ENCODE results near the gene FAM174B. TPM values are rescaled to one million over a fixed set of nuclear protein-coding genes. Genes with fewer than 3 reads are reported as not detected.

The FAM174B gene
- total RNA-seq, 1 experiment from 2014 or later: 24.7 TPM

GRCh38 chr15:92591275-92591674, 64.3 kb downstream of the FAM174B start:
- in situ Hi-C loops (cut with HindIII; ENCODE audit: low pct_unique_long_range_greater_than_20kb, low sequenced_read_pairs): no loop called here
- DNase-seq (ENCODE audit: low read depth): no peak

- no peak for DNase-seq (ENCODE audit: low read depth)
Observed at GRCh38 chr15:92586966-92587365, 68.6 kb downstream of the FAM174B start.

GRCh38 chr15:92586383-92586942, 69.1 kb downstream of the FAM174B start:
- DNase-seq (ENCODE audit: low read depth): no peak
- in situ Hi-C loops (cut with HindIII; ENCODE audit: low pct_unique_long_range_greater_than_20kb, low sequenced_read_pairs): no loop called here

More at GRCh38 chr15:92586966-92587365, 68.6 kb downstream of the FAM174B start:
- in situ Hi-C loops (cut with HindIII; ENCODE audit: low pct_unique_long_range_greater_than_20kb, low sequenced_read_pairs): no loop called here

GRCh38 chr15:92584105-92584504, 71.5 kb downstream of the FAM174B start:
- in situ Hi-C loops (cut with HindIII; ENCODE audit: low pct_unique_long_range_greater_than_20kb, low sequenced_read_pairs): no loop called here

GRCh38 chr15:92583096-92584034, 72.2 kb downstream of the FAM174B start:
- DNase-seq (ENCODE audit: low read depth): no peak
- in situ Hi-C loops (cut with HindIII; ENCODE audit: low pct_unique_long_range_greater_than_20kb, low sequenced_read_pairs): no loop called here

More at GRCh38 chr15:92584105-92584504, 71.5 kb downstream of the FAM174B start:
- DNase-seq (ENCODE audit: low read depth): no peak

- DNase-seq (ENCODE audit: low read depth): no peak
- in situ Hi-C loops (cut with HindIII; ENCODE audit: low pct_unique_long_range_greater_than_20kb, low sequenced_read_pairs): no loop called here
Observed at GRCh38 chr15:92582206-92582605, 73.4 kb downstream of the FAM174B start.

GRCh38 chr15:92580933-92581445, 74.6 kb downstream of the FAM174B start:
- no peak for DNase-seq (ENCODE audit: low read depth)
- in situ Hi-C loops (cut with HindIII; ENCODE audit: low pct_unique_long_range_greater_than_20kb, low sequenced_read_pairs): no loop called here

GRCh38 chr15:92580521-92580920, 75.1 kb downstream of the FAM174B start:
- in situ Hi-C loops (cut with HindIII; ENCODE audit: low pct_unique_long_range_greater_than_20kb, low sequenced_read_pairs): no loop called here

GRCh38 chr15:92579931-92580470, 75.6 kb downstream of the FAM174B start:
- DNase-seq (ENCODE audit: low read depth): no peak
- in situ Hi-C loops (cut with HindIII; ENCODE audit: low pct_unique_long_range_greater_than_20kb, low sequenced_read_pairs): no loop called here

More at GRCh38 chr15:92580521-92580920, 75.1 kb downstream of the FAM174B start:
- DNase-seq (ENCODE audit: low read depth): no peak

- no peak for DNase-seq (ENCODE audit: low read depth)
- in situ Hi-C loops (cut with HindIII; ENCODE audit: low pct_unique_long_range_greater_than_20kb, low sequenced_read_pairs): no loop called here
Observed at GRCh38 chr15:92579486-92579885, 76.1 kb downstream of the FAM174B start.

- in situ Hi-C loops (cut with HindIII; ENCODE audit: low pct_unique_long_range_greater_than_20kb, low sequenced_read_pairs): no loop called here
- no peak for DNase-seq (ENCODE audit: low read depth)
Observed at GRCh38 chr15:92578096-92578835, 77.3 kb downstream of the FAM174B start.

GRCh38 chr15:92576597-92577200, 78.9 kb downstream of the FAM174B start:
- no peak for DNase-seq (ENCODE audit: low read depth)
- in situ Hi-C loops (cut with HindIII; ENCODE audit: low pct_unique_long_range_greater_than_20kb, low sequenced_read_pairs): no loop called here

GRCh38 chr15:92574566-92574965, 81.0 kb downstream of the FAM174B start:
- in situ Hi-C loops (cut with HindIII; ENCODE audit: low pct_unique_long_range_greater_than_20kb, low sequenced_read_pairs): no loop called here
- DNase-seq (ENCODE audit: low read depth): no peak

- in situ Hi-C loops (cut with HindIII; ENCODE audit: low pct_unique_long_range_greater_than_20kb, low sequenced_read_pairs): no loop called here
Observed at GRCh38 chr15:92574161-92574560, 81.4 kb downstream of the FAM174B start.

GRCh38 chr15:92571824-92572223, 83.8 kb downstream of the FAM174B start:
- in situ Hi-C loops (cut with HindIII; ENCODE audit: low pct_unique_long_range_greater_than_20kb, low sequenced_read_pairs): no loop called here
- DNase-seq (ENCODE audit: low read depth): no peak

More at GRCh38 chr15:92574161-92574560, 81.4 kb downstream of the FAM174B start:
- DNase-seq (ENCODE audit: low read depth): no peak

GRCh38 chr15:92570391-92570790, 85.2 kb downstream of the FAM174B start:
- in situ Hi-C loops (cut with HindIII; ENCODE audit: low pct_unique_long_range_greater_than_20kb, low sequenced_read_pairs): no loop called here
- no peak for DNase-seq (ENCODE audit: low read depth)

- DNase-seq (ENCODE audit: low read depth): no peak
- in situ Hi-C loops (cut with HindIII; ENCODE audit: low pct_unique_long_range_greater_than_20kb, low sequenced_read_pairs): no loop called here
Observed at GRCh38 chr15:92569778-92570177, 85.8 kb downstream of the FAM174B start.

Measured in Caki2 (cell line).